A549 (cell line): ENCODE measurements around the gene MEMO1.

ENCODE experiments used
- ESRRA ChIP-seq: fragments of 150-350 bp; IDR thresholded peaks from 2 replicates; pipeline ENCODE4 v1.6.1; 2014; ENCODE audit warnings: mild to moderate bottlenecking, low read length, borderline replicate concordance
- NR3C1 ChIP-seq: fragments of >200 bp; sonication (Bioruptor Twin); formaldehyde crosslinking; IDR thresholded peaks from 3 replicates; pipeline ENCODE4 v1.6.1; 2017
- POLR2A ChIP-seq: IDR thresholded peaks from 2 replicates; pipeline ENCODE4 v1.6.1; 2012; ENCODE audit warnings: mild to moderate bottlenecking, low read length
- TF ChIP-seq, protein P1 (sequence below): fragments of >200 bp; sonication (Bioruptor Twin); formaldehyde crosslinking; IDR thresholded peaks from 3 replicates; pipeline ENCODE4 v1.5.1; 2016

GRCh38 chr2:31943636-31944225, 67.1 kb downstream of the MEMO1 start:
- TF ChIP-seq, protein P1, sequence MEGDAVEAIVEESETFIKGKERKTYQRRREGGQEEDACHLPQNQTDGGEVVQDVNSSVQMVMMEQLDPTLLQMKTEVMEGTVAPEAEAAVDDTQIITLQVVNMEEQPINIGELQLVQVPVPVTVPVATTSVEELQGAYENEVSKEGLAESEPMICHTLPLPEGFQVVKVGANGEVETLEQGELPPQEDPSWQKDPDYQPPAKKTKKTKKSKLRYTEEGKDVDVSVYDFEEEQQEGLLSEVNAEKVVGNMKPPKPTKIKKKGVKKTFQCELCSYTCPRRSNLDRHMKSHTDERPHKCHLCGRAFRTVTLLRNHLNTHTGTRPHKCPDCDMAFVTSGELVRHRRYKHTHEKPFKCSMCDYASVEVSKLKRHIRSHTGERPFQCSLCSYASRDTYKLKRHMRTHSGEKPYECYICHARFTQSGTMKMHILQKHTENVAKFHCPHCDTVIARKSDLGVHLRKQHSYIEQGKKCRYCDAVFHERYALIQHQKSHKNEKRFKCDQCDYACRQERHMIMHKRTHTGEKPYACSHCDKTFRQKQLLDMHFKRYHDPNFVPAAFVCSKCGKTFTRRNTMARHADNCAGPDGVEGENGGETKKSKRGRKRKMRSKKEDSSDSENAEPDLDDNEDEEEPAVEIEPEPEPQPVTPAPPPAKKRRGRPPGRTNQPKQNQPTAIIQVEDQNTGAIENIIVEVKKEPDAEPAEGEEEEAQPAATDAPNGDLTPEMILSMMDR = no peak
- TF ChIP-seq ESRRA = no peak
- no peak for TF ChIP-seq NR3C1
- TF ChIP-seq POLR2A = no peak
